ENCODE results near the gene PTGES3. TPM values are rescaled to one million over a fixed set of nuclear protein-coding genes. Genes with fewer than 3 reads are reported as not detected.
"Not testable (repeated sequence)": the region's sequence is repeated elsewhere in the genome, so short reads cannot be mapped to it uniquely, and the experiment has no call there.

Gene PTGES3
- total and polyA plus RNA-seq, 12 donors, result 47.3 to 296 (median 94.4) TPM

DNA sequence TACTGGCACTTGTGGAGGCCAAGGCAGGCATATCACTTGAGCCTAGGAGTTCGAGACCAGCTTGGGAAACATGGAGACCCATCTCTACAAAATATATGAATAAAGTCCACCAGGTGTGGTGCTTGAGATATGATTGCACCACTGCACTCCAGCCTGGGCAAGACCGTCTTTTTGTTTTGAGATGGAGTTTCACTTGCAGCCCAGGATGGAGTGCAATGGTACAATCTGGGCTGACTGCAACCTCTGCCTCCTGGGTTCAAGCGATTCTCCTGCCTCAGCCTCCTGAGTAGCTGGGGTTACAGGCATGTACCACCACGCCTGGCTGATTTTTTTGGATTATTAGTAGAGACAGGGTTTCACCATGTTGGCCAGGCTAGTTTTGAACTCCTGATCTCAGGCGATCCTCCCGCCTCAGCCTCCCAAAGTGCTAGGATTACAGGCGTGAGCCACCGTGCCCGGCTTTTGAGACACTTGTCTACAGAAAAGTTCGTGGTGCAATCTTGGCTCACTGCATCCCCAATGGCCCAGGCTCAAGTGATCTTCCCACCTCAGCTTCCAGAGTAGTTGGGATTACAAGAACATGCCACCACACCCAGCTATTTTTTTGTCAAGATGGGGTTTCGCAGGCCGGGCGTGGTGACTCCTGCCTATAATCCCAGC, 26.0 kb downstream of the PTGES3 start:
- intact Hi-C loops (cut with DNase I), result no loop called here
- no peak overlapping the region for H3K4me3 ChIP-seq
- DNase-seq, result peak in 3 of 7 donors; percentile 8 to 20 (median 10)
- peaks cover 0 to 44% of the 10 kb centered on the region in 2 donors for H3K36me3 ChIP-seq (replicated peaks in 1 of 2)
- 90 to 97% (median 94%) methylated on average over 10 to 13 of the region's 13 CpGs for WGBS, 4 donors
- no peak overlapping the region for H3K27ac ChIP-seq
- TF ChIP-seq, protein P1, sequence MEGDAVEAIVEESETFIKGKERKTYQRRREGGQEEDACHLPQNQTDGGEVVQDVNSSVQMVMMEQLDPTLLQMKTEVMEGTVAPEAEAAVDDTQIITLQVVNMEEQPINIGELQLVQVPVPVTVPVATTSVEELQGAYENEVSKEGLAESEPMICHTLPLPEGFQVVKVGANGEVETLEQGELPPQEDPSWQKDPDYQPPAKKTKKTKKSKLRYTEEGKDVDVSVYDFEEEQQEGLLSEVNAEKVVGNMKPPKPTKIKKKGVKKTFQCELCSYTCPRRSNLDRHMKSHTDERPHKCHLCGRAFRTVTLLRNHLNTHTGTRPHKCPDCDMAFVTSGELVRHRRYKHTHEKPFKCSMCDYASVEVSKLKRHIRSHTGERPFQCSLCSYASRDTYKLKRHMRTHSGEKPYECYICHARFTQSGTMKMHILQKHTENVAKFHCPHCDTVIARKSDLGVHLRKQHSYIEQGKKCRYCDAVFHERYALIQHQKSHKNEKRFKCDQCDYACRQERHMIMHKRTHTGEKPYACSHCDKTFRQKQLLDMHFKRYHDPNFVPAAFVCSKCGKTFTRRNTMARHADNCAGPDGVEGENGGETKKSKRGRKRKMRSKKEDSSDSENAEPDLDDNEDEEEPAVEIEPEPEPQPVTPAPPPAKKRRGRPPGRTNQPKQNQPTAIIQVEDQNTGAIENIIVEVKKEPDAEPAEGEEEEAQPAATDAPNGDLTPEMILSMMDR (IDR thresholded peaks at IDR 0.05), result no peak
- no peak for TF ChIP-seq POLR2A (IDR thresholded peaks at IDR 0.05)
- H3K27me3 ChIP-seq, result no peaks in the 10 kb centered on the region
- H3K9me3 ChIP-seq (replicated peaks in 1 of 3), result no peaks in the 10 kb centered on the region
- no peaks in the 10 kb centered on the region for H3K4me1 ChIP-seq (replicated peaks in 1 of 2)

DNA sequence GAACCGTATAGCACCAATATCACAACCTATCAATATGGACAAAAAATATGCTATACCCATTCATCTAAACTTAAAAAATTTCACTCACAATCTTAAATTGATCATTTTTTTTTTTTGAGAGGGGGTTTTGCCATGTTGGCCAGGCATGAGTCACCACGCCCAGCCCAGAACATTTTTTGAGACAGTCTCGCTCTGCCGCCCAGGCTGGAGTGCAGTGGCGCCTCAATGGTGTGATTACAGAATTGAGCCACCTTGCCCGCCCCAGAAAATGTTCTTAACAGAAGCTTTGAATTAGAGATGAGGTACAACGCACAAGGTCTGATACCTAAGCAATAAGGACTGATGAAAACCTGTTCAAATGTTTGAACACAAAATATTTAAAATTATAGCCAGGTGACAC, 26.5 kb downstream of the PTGES3 start:
- Histone ChIP-seq H3K9me3 (replicated peaks in 1 of 3) (no peaks in the 10 kb centered on the region), H3K36me3 (replicated peaks in 1 of 2) (peaks cover 0 to 38% of the 10 kb centered on the region in 2 donors), H3K27me3 (no peaks in the 10 kb centered on the region), H3K4me1 (replicated peaks in 1 of 2) (no peaks in the 10 kb centered on the region), H3K27ac (no peak overlapping the region), H3K4me3 (no peak overlapping the region)
- peak in 3 of 7 donors; percentile 4 to 18 (median 15) for DNase-seq
- WGBS, 4 donors, result 86 to 95% (median 94%) methylated on average over 7 of the region's 7 CpGs
- TF ChIP-seq, protein P1 (IDR thresholded peaks at IDR 0.05), result no peak
- TF ChIP-seq POLR2A (IDR thresholded peaks at IDR 0.05), result no peak
- intact Hi-C loops (cut with DNase I), result no loop called here

DNA sequence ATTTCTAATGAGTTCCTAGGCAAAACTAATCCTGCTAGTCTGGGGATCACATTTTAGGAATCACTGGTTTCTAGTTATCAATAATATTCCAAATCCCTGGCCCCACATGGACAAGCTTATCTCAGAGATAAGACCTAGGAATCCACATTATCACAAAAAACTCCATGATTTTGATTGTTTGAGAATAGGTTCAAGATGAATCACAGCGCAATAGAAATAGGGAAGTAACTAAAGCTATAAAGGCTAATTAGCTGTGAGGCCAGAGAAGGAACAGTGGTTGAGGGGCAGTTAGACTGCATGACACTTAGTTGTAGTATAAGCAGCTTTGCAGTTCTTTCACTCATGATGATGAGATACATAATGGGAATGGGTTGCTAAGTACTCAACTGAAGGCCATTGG, 29.2 kb downstream of the PTGES3 start:
- no peaks in the 10 kb centered on the region for H3K4me1 ChIP-seq (replicated peaks in 1 of 2)
- no peak for DNase-seq
- peaks cover 0 to 13% of the 10 kb centered on the region in 2 donors for H3K36me3 ChIP-seq (replicated peaks in 1 of 2)
- H3K27ac ChIP-seq, result no peak overlapping the region
- no peaks in the 10 kb centered on the region for H3K27me3 ChIP-seq
- H3K4me3 ChIP-seq, result no peak overlapping the region
- TF ChIP-seq, protein P1 (IDR thresholded peaks at IDR 0.05), result no peak
- no peak for TF ChIP-seq POLR2A (IDR thresholded peaks at IDR 0.05)
- WGBS, 4 donors, result 74 to 92% (median 91%) methylated on average over 1 of the region's 1 CpG
- intact Hi-C loops (cut with DNase I), result no loop called here
- peaks cover 0 to under 1% (median 0%) of the 10 kb centered on the region in 3 donors for H3K9me3 ChIP-seq (replicated peaks in 1 of 3)

DNA sequence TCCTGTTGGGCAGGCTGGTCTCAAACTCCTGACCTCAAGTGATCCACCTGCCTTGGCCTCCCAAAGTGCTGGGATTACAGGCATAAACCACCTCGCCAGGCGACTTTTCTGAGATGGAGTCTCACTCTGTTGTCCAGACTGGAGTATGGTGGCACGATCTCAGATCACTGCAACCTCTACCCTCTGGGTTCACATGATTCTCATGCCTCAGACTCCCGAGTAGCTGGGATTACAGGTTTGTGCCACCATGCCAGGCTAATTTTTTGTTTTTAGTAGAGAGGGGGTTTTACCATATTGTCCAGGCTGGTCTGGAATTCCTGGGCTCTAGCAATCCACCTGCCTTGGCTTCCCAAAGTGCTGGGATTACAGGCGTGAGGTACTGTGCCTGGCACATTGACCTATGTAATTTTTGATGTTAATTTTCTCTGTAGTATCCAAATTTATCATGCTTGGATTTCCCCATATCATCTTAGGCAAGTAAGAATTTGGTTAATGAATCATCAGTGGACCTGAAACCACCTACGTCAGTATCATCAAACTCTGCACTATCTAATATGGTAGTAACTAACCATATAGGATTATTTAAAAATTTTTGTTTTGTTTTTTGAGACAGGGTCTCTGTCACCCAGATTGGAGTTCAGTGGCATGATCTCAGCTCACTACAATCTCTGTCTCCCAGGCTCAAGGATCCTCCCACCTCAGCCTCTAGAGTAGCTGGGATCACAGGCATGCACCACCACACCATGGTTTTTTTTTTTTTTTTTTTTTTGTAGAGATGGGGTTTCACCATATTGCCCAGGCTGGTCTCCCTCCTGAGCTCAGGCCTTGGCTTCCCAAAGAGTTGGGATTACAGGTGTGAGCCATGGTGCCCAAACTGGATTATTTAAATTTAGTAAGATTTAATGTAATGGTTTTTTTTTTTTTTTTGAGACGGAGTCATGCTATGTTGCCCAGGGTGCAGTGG, 30.4 kb downstream of the PTGES3 start:
- TF ChIP-seq, protein P1 (IDR thresholded peaks at IDR 0.05), result no peak
- no peak for TF ChIP-seq POLR2A (IDR thresholded peaks at IDR 0.05)
- Histone ChIP-seq H3K27me3 (no peaks in the 10 kb centered on the region), H3K4me3 (no peak overlapping the region), H3K4me1 (replicated peaks in 1 of 2) (no peaks in the 10 kb centered on the region), H3K27ac (no peak overlapping the region), H3K36me3 (replicated peaks in 1 of 2) (peaks cover 0 to 1% of the 10 kb centered on the region in 2 donors), H3K9me3 (replicated peaks in 1 of 3) (peaks cover 0 to 3% (median 0%) of the 10 kb centered on the region in 3 donors)
- 76 to 86% (median 86%) methylated on average over 5 to 7 of the region's 7 CpGs for WGBS, 4 donors
- DNase-seq, result peak in 4 of 7 donors; percentile 7 to 20 (median 16)
- intact Hi-C loops (cut with DNase I), result no loop called here

DNA sequence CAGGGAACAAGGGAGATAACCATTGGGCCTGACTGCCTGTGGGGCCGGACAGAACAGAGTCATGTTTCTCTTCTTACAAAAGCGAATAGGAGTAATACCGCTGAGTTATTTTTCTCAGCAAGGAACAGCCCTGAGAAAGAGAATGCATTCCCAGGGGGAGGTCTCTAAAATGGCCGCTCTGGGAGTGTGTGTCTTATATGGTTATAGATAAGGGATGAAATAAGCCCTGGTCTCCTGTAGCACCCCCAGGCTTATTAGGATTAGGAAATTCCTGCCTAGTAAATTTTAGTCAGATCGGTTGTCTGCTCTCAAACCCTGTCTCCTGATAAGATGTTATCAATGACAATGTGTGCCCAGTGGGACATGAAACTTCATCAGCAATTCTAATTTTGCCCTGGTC, 34.3 kb downstream of the PTGES3 start:
- 78 to 90% (median 85%) methylated on average over 5 of the region's 5 CpGs for WGBS, 4 donors
- DNase-seq, result peak in 2 of 7 donors; percentile 10 to 13
- H3K27ac ChIP-seq; H3K27me3 ChIP-seq; H3K36me3 ChIP-seq (replicated peaks in 1 of 2); H3K4me1 ChIP-seq (replicated peaks in 1 of 2); H3K4me3 ChIP-seq; H3K9me3 ChIP-seq (replicated peaks in 1 of 3); intact Hi-C loops (cut with DNase I): not testable (repeated sequence)

DNA sequence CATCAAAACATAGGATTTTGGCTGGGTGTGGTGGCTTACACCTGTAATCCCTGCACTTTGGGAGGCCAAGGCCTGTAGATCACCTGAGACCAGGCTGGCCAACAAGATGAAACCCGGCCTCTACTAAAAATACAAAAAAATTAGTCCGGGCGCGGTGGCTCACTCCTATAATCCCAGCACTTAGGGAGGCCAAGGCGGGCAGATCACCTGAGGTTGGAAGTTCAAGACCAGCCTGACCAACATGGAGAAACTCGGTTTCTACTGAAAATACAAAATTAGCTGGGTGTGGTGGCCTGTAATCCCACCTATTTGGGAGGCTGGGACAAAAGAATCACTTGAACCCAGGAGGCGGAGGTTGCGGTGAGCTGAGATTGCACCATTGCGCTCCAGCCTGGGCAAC, 40.1 kb downstream of the PTGES3 start:
- Histone ChIP-seq H3K4me1 (replicated peaks in 1 of 2) (peaks cover 4 to 25% of the 10 kb centered on the region in 2 donors), H3K36me3 (replicated peaks in 1 of 2) (peaks cover 0 to 15% of the 10 kb centered on the region in 2 donors)
- H3K9me3 ChIP-seq (replicated peaks in 1 of 3); H3K27me3 ChIP-seq; H3K4me3 ChIP-seq; H3K27ac ChIP-seq: not testable (repeated sequence)
- peak in 1 of 7 donors; percentile 51 for DNase-seq
- intact Hi-C loops (cut with DNase I), result loop anchor here in 1 of 2 donors (10.0 kb wide), 1 partner anchor 77 kb away; the partner anchor contains the start of gene NACA
- 91 to 94% (median 93%) methylated on average over 9 of the region's 9 CpGs for WGBS, 4 donors
